GM18511 (cell line): ENCODE data around the gene GMDS.

Experiments
- ATAC-seq: cut with Tn5 transposase; IDR thresholded peaks from one replicate; pipeline ENCODE4 v1.9.1; 2021; ENCODE audit warnings: mild to moderate bottlenecking, moderate library complexity; ENCODE audit not compliant: unreplicated experiment

GMDS gene

GRCh38 chr6:2209226-2209809, 36.1 kb downstream of the GMDS start:
- no peak for ATAC-seq

GRCh38 chr6:2208468-2208867, 36.9 kb downstream of the GMDS start:
- no peak for ATAC-seq

- ATAC-seq, result no peak
Measured at GRCh38 chr6:2205396-2205795, 40.0 kb downstream of the GMDS start.

- no peak for ATAC-seq
Measured at GRCh38 chr6:2204272-2204671, 41.1 kb downstream of the GMDS start.

- no peak for ATAC-seq
Measured at GRCh38 chr6:2203264-2203663, 42.1 kb downstream of the GMDS start.

GRCh38 chr6:2197984-2198383, 47.4 kb downstream of the GMDS start:
- no peak for ATAC-seq

- no peak for ATAC-seq
Measured at GRCh38 chr6:2197177-2197671, 48.2 kb downstream of the GMDS start.

GRCh38 chr6:2196079-2196679, 49.2 kb downstream of the GMDS start:
- ATAC-seq, result no peak

GRCh38 chr6:2194643-2195042, 50.8 kb downstream of the GMDS start:
- no peak for ATAC-seq

- no peak for ATAC-seq
Measured at GRCh38 chr6:2193931-2194330, 51.5 kb downstream of the GMDS start.

GRCh38 chr6:2192976-2193375, 52.4 kb downstream of the GMDS start:
- no peak for ATAC-seq

GRCh38 chr6:2191390-2191740, 54.0 kb downstream of the GMDS start:
- ATAC-seq, result no peak

- no peak for ATAC-seq
Measured at GRCh38 chr6:2190661-2191389, 54.6 kb downstream of the GMDS start.

- ATAC-seq, result no peak
Measured at GRCh38 chr6:2188856-2189384, 56.5 kb downstream of the GMDS start.

- no peak for ATAC-seq
Measured at GRCh38 chr6:2188397-2188796, 57.0 kb downstream of the GMDS start.

- peak; percentile 66 for ATAC-seq
Measured at GRCh38 chr6:2187826-2188225, 57.6 kb downstream of the GMDS start.

GRCh38 chr6:2186516-2186915, 58.9 kb downstream of the GMDS start:
- ATAC-seq, result peak; percentile 88

GRCh38 chr6:2185466-2185865, 59.9 kb downstream of the GMDS start:
- no peak for ATAC-seq

GRCh38 chr6:2184700-2185455, 60.5 kb downstream of the GMDS start:
- no peak for ATAC-seq

GRCh38 chr6:2183752-2184151, 61.7 kb downstream of the GMDS start:
- no peak for ATAC-seq

GRCh38 chr6:2183246-2183645, 62.2 kb downstream of the GMDS start:
- no peak for ATAC-seq
